HEK293 (cell line): ENCODE measurements around the gene SLC9A9.

ENCODE experiments used
- CTCF ChIA-PET: fragments of 350-600 bp; formaldehyde crosslinking; extraction: SDS; loops from one replicate; lab custom pipeline; 2021; ENCODE audit warnings: antibody characterized with exemption; lab: Yijun Ruan, JAX
- POLR2A ChIA-PET: fragments of 300-600 bp; formaldehyde crosslinking; extraction: SDS; loops from one replicate; lab custom pipeline; 2020; ENCODE audit warnings: antibody characterized with exemption, inconsistent platforms; lab: Yijun Ruan, JAX
- H3K27ac ChIP-seq: fragments of 200-500 bp; sonication (Bioruptor generic); 2 replicates; pipeline ENCODE4 v1.5.1; 2014; ENCODE audit warnings: low read depth, low read length, control low read depth, inconsistent platforms; ENCODE audit errors: extremely low read depth
- H3K36me3 ChIP-seq, 2 experiments: fragments of 200-500 bp in 1 of 2; sonication (Bioruptor generic) in 1 of 2; 1 replicate in 1 of 2; 2 replicates in 1 of 2; pipeline ENCODE4 v1.5.1; 2014 to 2017; ENCODE audit warnings: inconsistent platforms in 2 of 2, low read length in 2 of 2; ENCODE audit not compliant: control insufficient read depth in 2 of 2, insufficient read depth in 1 of 2
- H3K4me1 ChIP-seq: fragments of 200-500 bp; sonication (Bioruptor generic); 2 replicates; pipeline ENCODE4 v1.5.1; 2014; ENCODE audit warnings: mild to moderate bottlenecking, low read length, inconsistent platforms; ENCODE audit not compliant: control insufficient read depth, insufficient read depth
- H3K4me3 ChIP-seq: 2 replicates; pipeline ENCODE4 v1.5.1; 2011; ENCODE audit warnings: low read depth, mild to moderate bottlenecking, control low read depth, low read length, moderate library complexity
- H3K9me3 ChIP-seq: fragments of 200-500 bp; sonication (Bioruptor generic); 2 replicates; pipeline ENCODE4 v1.5.1; 2014; ENCODE audit warnings: low read depth, low read length, inconsistent platforms; ENCODE audit not compliant: control insufficient read depth, insufficient read depth
- KLF1 ChIP-seq: fragments of 450-650 bp; formaldehyde crosslinking; IDR thresholded peaks from 2 replicates; pipeline ENCODE4 v1.5.1; 2016; ENCODE audit warnings: missing biosample characterization, missing genetic modification characterization
- KLF8 ChIP-seq: fragments of 450-650 bp; formaldehyde crosslinking; IDR thresholded peaks from 2 replicates; pipeline ENCODE4 v1.5.1; 2016; ENCODE audit warnings: missing biosample characterization, missing genetic modification characterization
- OSR2 ChIP-seq: fragments of 450-650 bp; formaldehyde crosslinking; IDR thresholded peaks from 2 replicates; pipeline ENCODE4 v1.5.1; 2016; ENCODE audit warnings: missing biosample characterization, missing genetic modification characterization
- SALL2 ChIP-seq: fragments of 450-650 bp; formaldehyde crosslinking; IDR thresholded peaks from 2 replicates; pipeline ENCODE4 v1.5.0; 2017; ENCODE audit warnings: missing biosample characterization, mild to moderate bottlenecking, missing genetic modification characterization, borderline replicate concordance
- SCRT2 ChIP-seq: fragments of 450-650 bp; formaldehyde crosslinking; IDR thresholded peaks from 2 replicates; pipeline ENCODE4 v1.5.1; 2016; ENCODE audit warnings: missing biosample characterization, missing genetic modification characterization
- SP2 ChIP-seq: fragments of 450-650 bp; formaldehyde crosslinking; IDR thresholded peaks from 2 replicates; pipeline ENCODE4 v1.5.1; 2016; ENCODE audit warnings: missing biosample characterization, missing genetic modification characterization
- YY2 ChIP-seq: fragments of 450-650 bp; formaldehyde crosslinking; IDR thresholded peaks from 2 replicates; pipeline ENCODE4 v1.5.1; 2016; ENCODE audit warnings: missing biosample characterization, missing genetic modification characterization
- ZFHX2 ChIP-seq: fragments of 450-650 bp; formaldehyde crosslinking; conservative IDR thresholded peaks from 2 replicates; pipeline ENCODE4 v1.5.1; 2016; ENCODE audit warnings: missing biosample characterization, missing genetic modification characterization
- ZFP3 ChIP-seq: fragments of 450-650 bp; formaldehyde crosslinking; IDR thresholded peaks from 2 replicates; pipeline ENCODE4 v1.5.1; 2016; ENCODE audit warnings: low read depth, missing biosample characterization, missing genetic modification characterization
- ZFP37 ChIP-seq: fragments of 450-650 bp; formaldehyde crosslinking; IDR thresholded peaks from 2 replicates; pipeline ENCODE4 v1.5.1; 2016; ENCODE audit warnings: missing biosample characterization, missing genetic modification characterization
- ZNF114 ChIP-seq: fragments of 450-650 bp; formaldehyde crosslinking; IDR thresholded peaks from 2 replicates; pipeline ENCODE4 v1.5.0; 2017; ENCODE audit warnings: missing biosample characterization, missing genetic modification characterization
- ZNF140 ChIP-seq: fragments of 450-650 bp; formaldehyde crosslinking; IDR thresholded peaks from 2 replicates; pipeline ENCODE4 v1.5.1; 2016; ENCODE audit warnings: missing biosample characterization, missing genetic modification characterization
- ZNF2 ChIP-seq: fragments of 450-650 bp; formaldehyde crosslinking; IDR thresholded peaks from 2 replicates; pipeline ENCODE4 v1.5.1; 2016; ENCODE audit warnings: missing biosample characterization, missing genetic modification characterization
- ZNF292 ChIP-seq: fragments of 450-650 bp; formaldehyde crosslinking; IDR thresholded peaks from 2 replicates; pipeline ENCODE4 v1.5.1; 2016; ENCODE audit warnings: low read depth, missing biosample characterization, missing genetic modification characterization, borderline replicate concordance
- ZNF324 ChIP-seq: fragments of 450-650 bp; formaldehyde crosslinking; IDR thresholded peaks from 2 replicates; pipeline ENCODE4 v1.5.1; 2016; ENCODE audit warnings: missing biosample characterization, missing genetic modification characterization
- ZNF426 ChIP-seq: fragments of 450-650 bp; formaldehyde crosslinking; IDR thresholded peaks from 2 replicates; pipeline ENCODE4 v1.5.1; 2017; ENCODE audit warnings: missing biosample characterization, missing genetic modification characterization, mild to moderate bottlenecking, inconsistent platforms, moderate library complexity
- ZNF529 ChIP-seq: fragments of 450-650 bp; formaldehyde crosslinking; IDR thresholded peaks from 2 replicates; pipeline ENCODE4 v1.5.1; 2017; ENCODE audit warnings: missing genetic modification characterization, missing biosample characterization; ENCODE audit not compliant: insufficient replicate concordance
- ZNF549 ChIP-seq: fragments of 450-650 bp; IDR thresholded peaks from 2 replicates; pipeline ENCODE4 v1.5.1; 2018; ENCODE audit warnings: missing biosample characterization, missing genetic modification characterization, mild to moderate bottlenecking, inconsistent platforms, moderate library complexity
- ZNF585B ChIP-seq: fragments of 450-650 bp; formaldehyde crosslinking; IDR thresholded peaks from 2 replicates; pipeline ENCODE4 v1.5.1; 2016; ENCODE audit warnings: missing biosample characterization, missing genetic modification characterization
- ZNF624 ChIP-seq: fragments of 450-650 bp; formaldehyde crosslinking; IDR thresholded peaks from 2 replicates; pipeline ENCODE4 v1.5.1; 2017; ENCODE audit warnings: missing biosample characterization, missing genetic modification characterization
- ZNF785 ChIP-seq: fragments of 450-650 bp; formaldehyde crosslinking; IDR thresholded peaks from 2 replicates; pipeline ENCODE4 v1.5.1; 2016; ENCODE audit warnings: missing biosample characterization, missing genetic modification characterization
- ZNF791 ChIP-seq: fragments of 450-650 bp; formaldehyde crosslinking; IDR thresholded peaks from 2 replicates; pipeline ENCODE4 v1.5.1; 2016; ENCODE audit warnings: missing biosample characterization, missing genetic modification characterization
- ZNF830 ChIP-seq: fragments of 450-650 bp; IDR thresholded peaks from 2 replicates; pipeline ENCODE4 v1.5.0; 2018; ENCODE audit warnings: missing biosample characterization, missing genetic modification characterization, low read depth, mild to moderate bottlenecking, moderate library complexity
- TF ChIP-seq, protein P1 (sequence below): fragments of 450-650 bp; formaldehyde crosslinking; optimal IDR thresholded peaks from 2 replicates; pipeline ENCODE3; 2016; ENCODE audit warnings: missing biosample characterization, mild to moderate bottlenecking, missing genetic modification characterization
- TF ChIP-seq, protein P2 (sequence below): fragments of 450-650 bp; formaldehyde crosslinking; IDR thresholded peaks from 2 replicates; pipeline ENCODE4 v1.5.0; 2017; ENCODE audit warnings: missing biosample characterization, missing genetic modification characterization, borderline replicate concordance
- TF ChIP-seq, protein P3 (sequence below): fragments of 450-650 bp; formaldehyde crosslinking; IDR thresholded peaks from 2 replicates; pipeline ENCODE4 v1.5.1; 2016; ENCODE audit warnings: missing biosample characterization, missing genetic modification characterization
- TF ChIP-seq, protein P4 (sequence below): fragments of 450-650 bp; formaldehyde crosslinking; IDR thresholded peaks from 2 replicates; pipeline ENCODE4 v1.5.1; 2016; ENCODE audit warnings: missing biosample characterization, missing genetic modification characterization, borderline replicate concordance

Gene SLC9A9

DNA sequence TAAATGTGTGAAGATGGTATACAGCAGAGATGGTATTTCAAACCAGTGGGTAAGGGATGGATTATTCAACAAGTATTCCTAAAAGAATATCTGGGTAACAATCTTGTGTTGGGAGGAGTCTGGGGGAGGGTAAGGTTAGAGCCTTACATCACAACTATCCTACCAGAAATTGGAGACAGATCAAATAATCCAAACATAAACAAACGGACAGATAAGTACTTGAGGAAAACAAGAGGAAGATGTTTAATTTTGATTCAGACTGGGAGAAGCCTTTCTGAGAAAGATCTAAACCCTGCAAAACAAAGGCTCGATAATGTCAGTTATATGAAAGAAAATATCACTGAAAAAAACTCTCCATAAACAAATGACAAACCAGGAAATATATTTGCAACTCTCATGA lies 77.9 kb downstream of the SLC9A9 start:
- ChIA-PET CTCF (no interaction called here), POLR2A (no interaction called here)
- no peaks in the 10 kb centered on the region for H3K9me3 ChIP-seq
- H3K4me1 ChIP-seq = no peaks in the 10 kb centered on the region
- H3K4me3 ChIP-seq = no peak overlapping the region
- no peak for TF ChIP-seq ZNF114 (tag by site-specific recombination)
- TF ChIP-seq OSR2 (tag by site-specific recombination) = no peak
- TF ChIP-seq YY2 (tag by site-specific recombination) = no peak
- no peak for TF ChIP-seq SALL2
- no peak for TF ChIP-seq ZNF785 (tag by site-specific recombination)
- no peak for TF ChIP-seq ZNF549
- TF ChIP-seq ZNF2 (tag by site-specific recombination) = no peak
- TF ChIP-seq, protein P1, sequence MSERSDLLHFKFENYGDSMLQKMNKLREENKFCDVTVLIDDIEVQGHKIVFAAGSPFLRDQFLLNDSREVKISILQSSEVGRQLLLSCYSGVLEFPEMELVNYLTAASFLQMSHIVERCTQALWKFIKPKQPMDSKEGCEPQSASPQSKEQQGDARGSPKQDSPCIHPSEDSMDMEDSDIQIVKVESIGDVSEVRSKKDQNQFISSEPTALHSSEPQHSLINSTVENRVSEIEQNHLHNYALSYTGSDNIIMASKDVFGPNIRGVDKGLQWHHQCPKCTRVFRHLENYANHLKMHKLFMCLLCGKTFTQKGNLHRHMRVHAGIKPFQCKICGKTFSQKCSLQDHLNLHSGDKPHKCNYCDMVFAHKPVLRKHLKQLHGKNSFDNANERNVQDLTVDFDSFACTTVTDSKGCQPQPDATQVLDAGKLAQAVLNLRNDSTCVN (tag by site-specific recombination) = no peak
- TF ChIP-seq, protein P2, sequence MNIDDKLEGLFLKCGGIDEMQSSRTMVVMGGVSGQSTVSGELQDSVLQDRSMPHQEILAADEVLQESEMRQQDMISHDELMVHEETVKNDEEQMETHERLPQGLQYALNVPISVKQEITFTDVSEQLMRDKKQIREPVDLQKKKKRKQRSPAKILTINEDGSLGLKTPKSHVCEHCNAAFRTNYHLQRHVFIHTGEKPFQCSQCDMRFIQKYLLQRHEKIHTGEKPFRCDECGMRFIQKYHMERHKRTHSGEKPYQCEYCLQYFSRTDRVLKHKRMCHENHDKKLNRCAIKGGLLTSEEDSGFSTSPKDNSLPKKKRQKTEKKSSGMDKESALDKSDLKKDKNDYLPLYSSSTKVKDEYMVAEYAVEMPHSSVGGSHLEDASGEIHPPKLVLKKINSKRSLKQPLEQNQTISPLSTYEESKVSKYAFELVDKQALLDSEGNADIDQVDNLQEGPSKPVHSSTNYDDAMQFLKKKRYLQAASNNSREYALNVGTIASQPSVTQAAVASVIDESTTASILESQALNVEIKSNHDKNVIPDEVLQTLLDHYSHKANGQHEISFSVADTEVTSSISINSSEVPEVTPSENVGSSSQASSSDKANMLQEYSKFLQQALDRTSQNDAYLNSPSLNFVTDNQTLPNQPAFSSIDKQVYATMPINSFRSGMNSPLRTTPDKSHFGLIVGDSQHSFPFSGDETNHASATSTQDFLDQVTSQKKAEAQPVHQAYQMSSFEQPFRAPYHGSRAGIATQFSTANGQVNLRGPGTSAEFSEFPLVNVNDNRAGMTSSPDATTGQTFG (tag by site-specific recombination) = no peak
- TF ChIP-seq ZFHX2 (tag by site-specific recombination) = no peak
- no peak for TF ChIP-seq ZNF830 (tag by site-specific recombination)
- TF ChIP-seq KLF1 (tag by site-specific recombination) = no peak
- no peak for TF ChIP-seq ZNF292 (tag by site-specific recombination)
- no peak for TF ChIP-seq ZNF140 (tag by site-specific recombination)
- TF ChIP-seq ZNF529 (tag by site-specific recombination) = no peak
- TF ChIP-seq, protein P3, sequence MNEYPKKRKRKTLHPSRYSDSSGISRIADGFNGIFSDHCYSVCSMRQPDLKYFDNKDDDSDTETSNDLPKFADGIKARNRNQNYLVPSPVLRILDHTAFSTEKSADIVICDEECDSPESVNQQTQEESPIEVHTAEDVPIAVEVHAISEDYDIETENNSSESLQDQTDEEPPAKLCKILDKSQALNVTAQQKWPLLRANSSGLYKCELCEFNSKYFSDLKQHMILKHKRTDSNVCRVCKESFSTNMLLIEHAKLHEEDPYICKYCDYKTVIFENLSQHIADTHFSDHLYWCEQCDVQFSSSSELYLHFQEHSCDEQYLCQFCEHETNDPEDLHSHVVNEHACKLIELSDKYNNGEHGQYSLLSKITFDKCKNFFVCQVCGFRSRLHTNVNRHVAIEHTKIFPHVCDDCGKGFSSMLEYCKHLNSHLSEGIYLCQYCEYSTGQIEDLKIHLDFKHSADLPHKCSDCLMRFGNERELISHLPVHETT (tag by site-specific recombination) = no peak
- no peak overlapping the region for H3K27ac ChIP-seq
- H3K36me3 ChIP-seq = no peaks in the 10 kb centered on the region

DNA sequence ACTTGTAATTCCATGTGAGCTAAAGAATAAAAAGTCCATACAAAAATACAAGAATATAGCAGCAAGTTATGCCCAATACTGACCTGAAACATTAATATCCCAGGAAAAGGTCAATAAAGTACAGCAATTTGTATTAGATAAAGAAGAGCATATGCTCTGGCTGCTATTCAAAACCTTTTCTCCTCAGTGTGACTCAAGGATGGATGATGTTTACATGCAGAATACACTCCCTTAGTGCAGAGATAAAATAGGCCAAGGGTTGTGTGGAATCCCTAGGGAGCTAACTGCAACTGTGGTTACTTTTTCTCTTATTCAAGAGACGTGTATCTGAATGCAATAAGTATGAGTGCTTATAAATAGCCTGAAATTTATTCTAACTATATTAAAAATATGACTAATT lies 78.7 kb downstream of the SLC9A9 start:
- H3K4me3 ChIP-seq = no peak overlapping the region
- H3K9me3 ChIP-seq = no peaks in the 10 kb centered on the region
- no peaks in the 10 kb centered on the region for H3K36me3 ChIP-seq
- CTCF ChIA-PET = no interaction called here
- TF ChIP-seq, protein P4, sequence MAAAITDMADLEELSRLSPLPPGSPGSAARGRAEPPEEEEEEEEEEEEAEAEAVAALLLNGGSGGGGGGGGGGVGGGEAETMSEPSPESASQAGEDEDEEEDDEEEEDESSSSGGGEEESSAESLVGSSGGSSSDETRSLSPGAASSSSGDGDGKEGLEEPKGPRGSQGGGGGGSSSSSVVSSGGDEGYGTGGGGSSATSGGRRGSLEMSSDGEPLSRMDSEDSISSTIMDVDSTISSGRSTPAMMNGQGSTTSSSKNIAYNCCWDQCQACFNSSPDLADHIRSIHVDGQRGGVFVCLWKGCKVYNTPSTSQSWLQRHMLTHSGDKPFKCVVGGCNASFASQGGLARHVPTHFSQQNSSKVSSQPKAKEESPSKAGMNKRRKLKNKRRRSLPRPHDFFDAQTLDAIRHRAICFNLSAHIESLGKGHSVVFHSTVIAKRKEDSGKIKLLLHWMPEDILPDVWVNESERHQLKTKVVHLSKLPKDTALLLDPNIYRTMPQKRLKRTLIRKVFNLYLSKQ (tag by site-specific recombination) = no peak
- TF ChIP-seq ZNF426 (tag by site-specific recombination) (no peak), ZNF791 (tag by site-specific recombination) (no peak), SP2 (tag by site-specific recombination) (no peak), ZFP37 (no peak), ZNF585B (tag by site-specific recombination) (no peak), ZNF324 (tag by site-specific recombination) (no peak), KLF8 (tag by site-specific recombination) (no peak), ZFP3 (tag by site-specific recombination) (no peak), ZNF624 (tag by site-specific recombination) (no peak), SCRT2 (no peak)
- TF ChIP-seq, protein P1 (tag by site-specific recombination) = no peak
- POLR2A ChIA-PET = no interaction called here
- H3K4me1 ChIP-seq = no peaks in the 10 kb centered on the region
- no peak overlapping the region for H3K27ac ChIP-seq
